PC-3 (cell line): ENCODE data around the gene PACSIN2. TPM values are rescaled to one million over a fixed set of nuclear protein-coding genes. Genes with fewer than 3 reads are reported as not detected.

ENCODE experiments used
- ATAC-seq: fragments of 200-7000 bp; cut with Tn5 transposase; 2 replicates; pipeline ENCODE4 v1.9.1; 2020; ENCODE audit warnings: mild to moderate bottlenecking, moderate library complexity
- BruUV-seq: library from RNA; stranded (reverse); fragments of 400-500 nt; replicated peaks from 2 replicates; lab custom pipeline; 2021; lab: Mats Ljungman, UMichigan
- CTCF ChIA-PET: fragments of 300-600 bp; sonication (Branson Sonifier 250); formaldehyde crosslinking; loops from one replicate; lab custom pipeline; 2022; ENCODE audit warnings: antibody characterized with exemption; lab: Charles Lee
- POLR2A ChIA-PET: fragments of 300-600 bp; sonication (Branson Sonifier 250); formaldehyde crosslinking; loops from one replicate; lab custom pipeline; 2022; ENCODE audit warnings: antibody characterized with exemption; ENCODE audit not compliant: unreplicated experiment; lab: Charles Lee
- DNase-seq: peaks from one replicate; pipeline ENCODE4 v3.0.0-alpha.2; 2015
- H2AFZ ChIP-seq: fragments of 300-600 bp; sonication (generic); 2 replicates; pipeline ENCODE4 v1.6.0; 2016; ENCODE audit warnings: antibody characterized with exemption, low read length
- H3F3A ChIP-seq: fragments of 300-600 bp; sonication (generic); one replicate; pipeline ENCODE4 v1.6.0; 2017; ENCODE audit warnings: antibody characterized with exemption, low read length, control low read depth, mild to moderate bottlenecking; ENCODE audit not compliant: unreplicated experiment
- H3K27ac ChIP-seq: fragments of 300-600 bp; sonication (generic); 2 replicates; pipeline ENCODE4 v1.5.1; 2016; ENCODE audit warnings: mild to moderate bottlenecking, low read length
- H3K27me3 ChIP-seq: fragments of 300-600 bp; sonication (generic); 2 replicates; pipeline ENCODE4 v1.6.1; 2016; ENCODE audit warnings: low read length, mixed read lengths
- H3K36me3 ChIP-seq: fragments of 300-600 bp; sonication (generic); 2 replicates; pipeline ENCODE4 v1.6.1; 2016; ENCODE audit warnings: low read depth, mixed run types, low read length, mixed read lengths
- H3K4me1 ChIP-seq: fragments of 300-600 bp; sonication (generic); 2 replicates; pipeline ENCODE4 v1.5.1; 2016; ENCODE audit warnings: low read length; ENCODE audit not compliant: insufficient read depth
- H3K4me2 ChIP-seq: fragments of 300-600 bp; sonication (generic); 2 replicates; pipeline ENCODE4 v1.6.0; 2016; ENCODE audit warnings: low read length
- H3K4me3 ChIP-seq: fragments of 300-600 bp; sonication (generic); 2 replicates; pipeline ENCODE4 v1.5.1; 2016; ENCODE audit warnings: mild to moderate bottlenecking, low read length, mixed read lengths
- H3K79me2 ChIP-seq: fragments of 300-600 bp; sonication (generic); 2 replicates; pipeline ENCODE4 v1.6.1; 2017; ENCODE audit warnings: low read length, mixed read lengths
- H3K9ac ChIP-seq: fragments of 300-600 bp; sonication (generic); 2 replicates; pipeline ENCODE4 v1.6.0; 2016; ENCODE audit warnings: mild to moderate bottlenecking, low read length
- H3K9me2 ChIP-seq: fragments of 300-600 bp; sonication (generic); replicated peaks from 2 replicates; pipeline ENCODE4 v1.6.1; 2016; ENCODE audit warnings: mixed run types, low read length, mixed read lengths
- H3K9me3 ChIP-seq: fragments of 300-600 bp; sonication (generic); 2 replicates; pipeline ENCODE4 v1.6.1; 2016; ENCODE audit warnings: low read length, mixed read lengths
- H4K20me1 ChIP-seq: fragments of 300-600 bp; sonication (generic); 2 replicates; pipeline ENCODE4 v1.6.1; 2016; ENCODE audit warnings: low read length, mixed read lengths
- EZH2 ChIP-seq: fragments of 300-600 bp; sonication (generic); IDR thresholded peaks from one replicate; pipeline ENCODE4 v1.6.1; 2017; ENCODE audit warnings: antibody characterized with exemption, mild to moderate bottlenecking, low read length; ENCODE audit not compliant: unreplicated experiment
- EZH2phosphoT487 ChIP-seq: fragments of 300-600 bp; sonication (generic); IDR thresholded peaks from 2 replicates; pipeline ENCODE4 v1.6.1; 2018; ENCODE audit warnings: mild to moderate bottlenecking, antibody characterized with exemption, low read length, borderline replicate concordance
- intact Hi-C: fragments of 100-400 bp; cut with micrococcal nuclease; formaldehyde crosslinking; loops from 2 replicates; pipeline ENCODE4 v1.9.0; 2023
- total RNA-seq: library from RNA; depleted of rRNA; stranded (reverse); fragments of >200 nt; gene quantifications from 2 replicates; pipeline ENCODE4 v1.2.3, GENCODE V29; 2014
- TF ChIP-seq, protein P1 (sequence below): fragments of 300-600 bp; sonication (generic); conservative IDR thresholded peaks from 2 replicates; pipeline ENCODE4 v1.5.1; 2017; ENCODE audit warnings: antibody characterized with exemption, low read depth, mild to moderate bottlenecking, low read length

The PACSIN2 gene
- total RNA-seq, 1 experiment from 2014 or later = 25.7 TPM

DNA sequence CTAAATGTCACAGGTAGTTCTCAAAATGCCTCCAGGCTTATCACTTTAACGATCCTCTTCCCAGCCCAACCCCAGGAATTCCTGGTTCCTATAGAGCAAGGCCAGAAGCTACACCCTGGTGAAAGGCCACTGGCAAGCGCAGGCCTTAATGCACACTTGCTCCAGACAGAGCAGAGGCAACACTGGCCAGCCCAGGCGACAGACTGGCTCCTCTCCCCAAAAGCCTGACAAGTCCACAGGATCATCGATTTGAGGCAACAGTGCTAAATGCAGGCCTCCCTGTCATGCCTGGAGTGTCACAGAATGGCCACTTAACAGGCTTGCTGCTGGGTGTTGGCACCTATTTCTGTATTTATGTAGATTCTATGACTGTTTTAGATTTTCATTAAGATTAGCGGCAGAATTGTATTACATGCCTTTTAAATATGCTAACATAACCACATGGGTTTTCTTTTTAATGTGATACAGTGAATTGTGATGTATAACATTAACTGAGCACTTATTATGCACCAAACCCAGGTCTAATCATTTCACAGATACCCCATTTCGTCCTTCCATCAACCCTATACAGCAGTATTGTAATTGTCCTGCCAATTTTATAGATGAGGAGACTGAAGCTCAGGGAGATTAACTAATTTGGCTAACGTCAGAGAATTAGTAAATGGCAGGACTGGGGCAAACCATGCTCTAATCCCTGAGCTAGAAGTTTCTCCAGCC is 38.6 kb downstream of the PACSIN2 start:
- Histone ChIP-seq H3K9me2 (no peaks in the 10 kb centered on the region), H3K4me1 (peaks cover 22% of the 10 kb centered on the region), H3K4me2 (no peak overlapping the region), H3K9ac (no peak overlapping the region), H3K27me3 (no peaks in the 10 kb centered on the region), H3F3A (no peaks in the 10 kb centered on the region), H3K27ac (no peak overlapping the region), H3K4me3 (no peak overlapping the region), H3K79me2 (peaks cover 65% of the 10 kb centered on the region), H3K36me3 (no peaks in the 10 kb centered on the region), H3K9me3 (no peaks in the 10 kb centered on the region), H2AFZ (no peak overlapping the region), H4K20me1 (peaks cover 7% of the 10 kb centered on the region; the same call in 1 of the 2 replicates)
- intact Hi-C loops = no loop called here
- TF ChIP-seq, protein P1, sequence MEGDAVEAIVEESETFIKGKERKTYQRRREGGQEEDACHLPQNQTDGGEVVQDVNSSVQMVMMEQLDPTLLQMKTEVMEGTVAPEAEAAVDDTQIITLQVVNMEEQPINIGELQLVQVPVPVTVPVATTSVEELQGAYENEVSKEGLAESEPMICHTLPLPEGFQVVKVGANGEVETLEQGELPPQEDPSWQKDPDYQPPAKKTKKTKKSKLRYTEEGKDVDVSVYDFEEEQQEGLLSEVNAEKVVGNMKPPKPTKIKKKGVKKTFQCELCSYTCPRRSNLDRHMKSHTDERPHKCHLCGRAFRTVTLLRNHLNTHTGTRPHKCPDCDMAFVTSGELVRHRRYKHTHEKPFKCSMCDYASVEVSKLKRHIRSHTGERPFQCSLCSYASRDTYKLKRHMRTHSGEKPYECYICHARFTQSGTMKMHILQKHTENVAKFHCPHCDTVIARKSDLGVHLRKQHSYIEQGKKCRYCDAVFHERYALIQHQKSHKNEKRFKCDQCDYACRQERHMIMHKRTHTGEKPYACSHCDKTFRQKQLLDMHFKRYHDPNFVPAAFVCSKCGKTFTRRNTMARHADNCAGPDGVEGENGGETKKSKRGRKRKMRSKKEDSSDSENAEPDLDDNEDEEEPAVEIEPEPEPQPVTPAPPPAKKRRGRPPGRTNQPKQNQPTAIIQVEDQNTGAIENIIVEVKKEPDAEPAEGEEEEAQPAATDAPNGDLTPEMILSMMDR = no peak
- no peak for TF ChIP-seq EZH2phosphoT487
- no peak for TF ChIP-seq EZH2
- BruUV-seq = no TSS peak
- ChIA-PET POLR2A (no interaction called here), CTCF (no interaction called here)
- DNase-seq (no peak), ATAC-seq (no peak)

DNA sequence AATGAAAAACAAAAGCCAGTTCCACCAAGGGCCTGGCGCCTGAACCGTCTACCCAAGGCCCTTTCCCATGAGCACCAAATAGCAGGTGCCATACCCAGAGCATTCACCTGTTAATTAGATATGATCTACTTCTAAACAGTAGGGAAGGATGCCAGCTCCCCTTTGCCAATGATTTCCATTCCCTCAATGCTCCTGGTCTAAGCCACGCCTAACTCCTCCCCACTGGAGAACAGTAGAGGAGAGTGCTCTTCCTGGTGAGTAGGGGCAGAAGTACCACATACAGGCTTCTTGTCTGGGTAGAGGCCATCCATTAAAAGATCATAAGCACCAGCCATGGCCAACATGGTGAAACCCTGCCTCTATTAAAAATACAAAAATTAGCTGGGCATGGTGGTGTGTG is 40.7 kb downstream of the PACSIN2 start:
- no peak for ATAC-seq
- Histone ChIP-seq H3K4me2 (no peak overlapping the region), H3K9me2 (no peaks in the 10 kb centered on the region), H3K27me3 (no peaks in the 10 kb centered on the region), H3K4me1 (peaks cover 30% of the 10 kb centered on the region), H3K4me3 (no peak overlapping the region), H3K9ac (no peak overlapping the region), H3K79me2 (peaks cover 65% of the 10 kb centered on the region), H3K9me3 (no peaks in the 10 kb centered on the region), H4K20me1 (peaks cover 7% of the 10 kb centered on the region; the same call in 1 of the 2 replicates), H3F3A (no peaks in the 10 kb centered on the region), H3K27ac (no peak overlapping the region), H2AFZ (no peak overlapping the region), H3K36me3 (no peaks in the 10 kb centered on the region)
- intact Hi-C loops = no loop called here
- no TSS peak for BruUV-seq
- TF ChIP-seq EZH2phosphoT487 = no peak
- TF ChIP-seq, protein P1 = no peak
- CTCF ChIA-PET = no interaction called here
- no peak for DNase-seq
- POLR2A ChIA-PET = interaction anchor here (0.6 kb wide), 1 partner anchor 124 kb away, joined by 3 read pairs; no protein-coding TSS in a partner anchor

DNA sequence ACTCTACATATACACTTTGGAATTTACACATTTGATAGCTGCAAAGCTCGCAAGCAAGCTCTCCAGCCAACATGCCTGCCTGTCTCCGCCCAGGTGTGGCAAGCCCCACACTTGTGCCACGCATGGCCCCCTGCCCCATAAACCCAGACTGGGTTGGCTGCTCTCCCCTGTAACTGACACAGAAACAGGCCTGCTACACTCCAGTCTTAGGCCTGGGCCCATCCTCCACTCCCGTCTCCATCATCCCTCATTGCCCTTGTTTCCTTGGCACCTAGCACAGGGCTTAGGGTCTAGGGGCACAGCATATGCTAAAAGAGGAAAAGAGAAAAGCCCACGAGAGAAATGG is 41.4 kb downstream of the PACSIN2 start:
- Histone ChIP-seq H3K9me2 (no peaks in the 10 kb centered on the region), H3K9me3 (no peaks in the 10 kb centered on the region), H3K27me3 (no peaks in the 10 kb centered on the region), H4K20me1 (peaks cover 7% of the 10 kb centered on the region; the same call in 1 of the 2 replicates), H3K4me3 (no peak overlapping the region), H3K9ac (no peak overlapping the region), H3K4me1 (peaks cover 27% of the 10 kb centered on the region), H3K79me2 (peaks cover 72% of the 10 kb centered on the region), H3F3A (no peaks in the 10 kb centered on the region), H3K4me2 (no peak overlapping the region), H2AFZ (no peak overlapping the region), H3K36me3 (no peaks in the 10 kb centered on the region), H3K27ac (no peak overlapping the region)
- TF ChIP-seq EZH2phosphoT487 = no peak
- TF ChIP-seq, protein P1 = no peak
- intact Hi-C loops = no loop called here
- ChIA-PET CTCF (no interaction called here), POLR2A (no interaction called here)
- DNase-seq (no peak), ATAC-seq (no peak)
- BruUV-seq = no TSS peak
